ENCODE data around the gene GORASP2.
"Not testable (repeated sequence)": the region's sequence is repeated elsewhere in the genome, so short reads cannot be mapped to it uniquely, and the experiment has no call there.

Gene GORASP2

DNA sequence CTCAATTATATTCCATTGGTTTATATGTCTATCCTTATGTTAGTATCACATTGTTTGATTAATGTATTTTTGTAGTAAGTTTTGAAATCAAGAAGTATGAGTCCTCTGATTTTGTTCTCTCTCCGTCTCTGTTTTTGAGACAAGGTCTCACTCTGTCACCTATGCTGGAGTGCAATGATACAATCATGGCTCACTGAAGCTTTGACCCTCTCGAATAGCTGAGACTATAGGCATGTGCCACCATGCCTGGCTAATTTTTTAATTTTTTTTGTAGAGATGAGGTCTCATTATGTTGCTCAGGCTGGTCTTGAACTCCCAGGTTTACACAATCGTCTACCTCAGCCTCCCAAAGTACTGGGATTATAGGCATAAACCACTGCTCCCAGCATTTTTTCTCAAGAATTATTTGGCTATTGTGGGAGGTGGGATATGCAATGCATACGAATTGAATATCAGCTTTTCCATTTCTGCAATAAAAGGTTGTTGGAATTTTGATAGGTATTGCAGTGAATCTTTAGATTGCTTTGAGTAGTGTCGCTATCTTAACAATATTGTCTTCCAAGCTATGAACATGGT lies 17.7 kb upstream of the GORASP2 start:
- no peak for TF ChIP-seq CTCF (conservative IDR thresholded peaks at IDR 0.05; ENCODE audit: low read length)
- H3K4me3 ChIP-seq (ENCODE audit: low read length): no peak overlapping the region
- DNase-seq (ENCODE audit: low read depth): no peak

GRCh38 chr2:170914994-170915666 lies 13.9 kb upstream of the GORASP2 start:
- DNase-seq (ENCODE audit: low read depth); H3K4me3 ChIP-seq (ENCODE audit: low read length): not testable (repeated sequence)

- no peak overlapping the region for H3K4me3 ChIP-seq (ENCODE audit: low read length)
- no peak for TF ChIP-seq CTCF (conservative IDR thresholded peaks at IDR 0.05; ENCODE audit: low read length)
These were observed 11.7 kb upstream of the GORASP2 start for GRCh38 chr2:170917219-170917913.

GRCh38 chr2:170917957-170918356 lies 11.1 kb upstream of the GORASP2 start:
- no peak for DNase-seq (ENCODE audit: low read depth)
- no peak for TF ChIP-seq CTCF (conservative IDR thresholded peaks at IDR 0.05; ENCODE audit: low read length)
- H3K4me3 ChIP-seq (ENCODE audit: low read length): no peak overlapping the region

More at GRCh38 chr2:170917219-170917913, 11.7 kb upstream of the GORASP2 start:
- no peak for DNase-seq (ENCODE audit: low read depth)

GRCh38 chr2:170921873-170922272 lies 7.2 kb upstream of the GORASP2 start:
- H3K4me3 ChIP-seq (ENCODE audit: low read length); DNase-seq (ENCODE audit: low read depth): not testable (repeated sequence)

DNA sequence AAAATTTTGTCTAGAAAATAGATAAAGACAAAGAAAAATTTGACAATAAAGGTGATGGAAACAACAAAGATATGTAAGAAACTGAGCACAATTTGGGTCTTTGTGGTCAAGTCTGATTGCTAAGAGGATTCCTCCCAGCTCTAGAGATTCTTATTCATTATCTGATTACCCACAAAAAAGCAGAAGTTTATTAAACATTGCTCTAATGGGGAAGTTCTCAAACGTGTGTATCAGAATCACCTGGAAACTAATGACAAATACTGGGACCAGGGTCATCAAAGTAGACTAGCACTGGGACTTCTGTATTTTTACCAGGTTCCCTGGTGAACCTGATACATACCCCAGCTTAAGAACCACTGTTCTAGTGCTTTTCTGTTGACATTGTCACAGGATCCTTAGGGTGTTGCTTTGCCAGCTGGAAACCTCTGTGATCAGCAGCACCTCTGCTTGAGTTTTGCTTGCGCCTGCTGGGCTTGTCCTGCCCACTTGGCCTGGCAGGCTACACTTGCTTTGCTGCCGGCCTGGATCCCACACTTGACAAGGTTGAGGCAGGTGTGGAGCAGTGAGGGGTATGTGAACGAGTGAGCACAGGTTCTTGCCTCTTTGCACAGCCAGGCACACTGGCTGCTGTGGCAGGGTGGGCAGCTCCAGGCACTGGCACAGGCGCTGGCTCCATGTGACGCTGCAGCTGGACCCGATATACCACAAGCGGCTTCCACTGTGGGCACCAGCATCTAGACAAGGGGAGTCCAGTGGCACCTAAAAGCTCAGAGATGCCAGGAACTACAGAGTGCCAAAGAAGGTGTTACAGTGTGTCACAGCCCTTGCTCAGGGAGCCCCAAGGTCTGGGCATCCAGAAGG lies 6.2 kb upstream of the GORASP2 start:
- no peak for DNase-seq (ENCODE audit: low read depth)
- no peak overlapping the region for H3K4me3 ChIP-seq (ENCODE audit: low read length)
- TF ChIP-seq CTCF (conservative IDR thresholded peaks at IDR 0.05; ENCODE audit: low read length): no peak

GRCh38 chr2:170923799-170924198 lies 5.3 kb upstream of the GORASP2 start:
- no peak overlapping the region for H3K4me3 ChIP-seq (ENCODE audit: low read length)
- TF ChIP-seq CTCF (conservative IDR thresholded peaks at IDR 0.05; ENCODE audit: low read length): no peak
- DNase-seq (ENCODE audit: low read depth): no peak

Measured in AG10803 (cell line).